Lower lobe of right lung (tissue), 2 donors: Measurements from ENCODE around the gene CLHC1. TPM values are rescaled to one million over a fixed set of nuclear protein-coding genes. Genes with fewer than 3 reads are reported as not detected.

ENCODE experiments used
- ATAC-seq, 2 donors: fragments of 200-7000 bp; cut with Tn5 transposase; one replicate each; pipeline ENCODE4 v1.9.1; 2020 to 2022; ENCODE audit warnings: mild to moderate bottlenecking in 2 of 2, moderate library complexity in 2 of 2
- DNase-seq: peaks from one replicate; pipeline ENCODE4 v3.0.0-alpha.2; 2020
- H3K27ac ChIP-seq: fragments of 200-600 bp; one replicate; pipeline ENCODE4 v1.8.0; 2022
- H3K27me3 ChIP-seq: fragments of 200-600 bp; one replicate; pipeline ENCODE4 v1.8.0; 2022; ENCODE audit warnings: low read depth
- H3K36me3 ChIP-seq: fragments of 200-600 bp; one replicate; pipeline ENCODE4 v1.8.0; 2022; ENCODE audit warnings: mild to moderate bottlenecking
- H3K4me1 ChIP-seq: fragments of 200-600 bp; one replicate; pipeline ENCODE4 v1.8.0; 2022
- H3K4me3 ChIP-seq: fragments of 200-600 bp; one replicate; pipeline ENCODE4 v1.8.0; 2022; ENCODE audit warnings: mild to moderate bottlenecking
- H3K9me3 ChIP-seq: fragments of 200-600 bp; one replicate; pipeline ENCODE4 v1.8.0; 2022
- intact Hi-C: fragments of 100-400 bp; cut with DNase I; formaldehyde crosslinking; loops from one replicate; pipeline ENCODE4 v1.11.0; 2022
- total RNA-seq: library from RNA; stranded (reverse); fragmentation: NEBNext Ultra II Directional; extraction: Animal tissue kit (Norgen Biotek cat#: 25700); gene quantifications from one replicate; pipeline ENCODE4 v1.2.1, GENCODE V29; 2021
- TF ChIP-seq, protein P1 (sequence below): fragments of 200-600 bp; IDR thresholded peaks from one replicate; pipeline ENCODE4 v1.8.0; 2022; ENCODE audit warnings: antibody characterized with exemption, mild to moderate bottlenecking
- donor health status: DM: no; HTN: yes; CAD: no; lungs with severe emphysema.

The CLHC1 gene
- total RNA-seq, 1 donor from 2014 or later, result 15.2 TPM

DNA sequence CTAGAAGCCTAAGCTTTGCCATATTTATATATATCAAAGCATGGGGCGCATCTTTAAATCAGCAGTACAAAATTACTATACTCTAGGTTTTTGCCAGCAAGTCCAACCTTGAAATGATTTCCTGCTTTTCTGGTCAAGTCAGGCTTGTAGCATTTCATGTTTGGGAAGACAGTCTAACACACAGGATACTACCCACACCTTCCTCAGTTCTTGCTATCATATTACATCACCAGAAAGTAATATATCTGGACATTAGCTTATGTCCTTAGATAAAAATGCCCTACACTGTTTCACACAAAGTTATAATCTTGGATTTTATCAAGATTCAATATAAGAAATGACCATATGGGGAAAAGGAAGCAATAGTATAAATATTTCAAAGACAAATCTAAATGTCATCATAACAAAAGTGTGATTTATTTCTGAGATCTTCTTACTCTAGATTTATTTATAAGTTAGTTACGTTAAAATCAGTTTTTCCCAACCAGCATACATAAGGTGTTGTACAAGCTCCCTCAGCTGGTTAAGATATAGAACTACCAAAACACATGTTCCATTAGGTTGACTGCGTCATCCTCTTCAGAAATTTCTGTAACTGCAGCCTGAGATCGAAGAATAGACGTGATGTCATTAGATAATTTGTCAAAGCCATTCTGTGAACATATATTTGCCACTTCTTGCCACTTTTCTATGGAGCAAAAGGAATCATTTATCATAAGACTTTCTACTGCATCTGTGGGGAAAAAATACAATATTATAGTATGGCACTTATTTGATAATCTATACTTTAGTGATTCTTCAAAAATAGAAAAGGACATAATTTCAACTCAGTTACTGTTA is 56.6 kb downstream of the CLHC1 start:
- Histone ChIP-seq H3K27me3 (no peaks in the 10 kb centered on the region), H3K4me3 (no peak overlapping the region), H3K27ac (no peak overlapping the region), H3K36me3 (no peaks in the 10 kb centered on the region), H3K9me3 (no peaks in the 10 kb centered on the region), H3K4me1 (peaks cover 7% of the 10 kb centered on the region)
- intact Hi-C loops, result loop anchor here (10.0 kb wide), 1 partner anchor 281 kb away; no protein-coding TSS in a partner anchor
- TF ChIP-seq, protein P1, sequence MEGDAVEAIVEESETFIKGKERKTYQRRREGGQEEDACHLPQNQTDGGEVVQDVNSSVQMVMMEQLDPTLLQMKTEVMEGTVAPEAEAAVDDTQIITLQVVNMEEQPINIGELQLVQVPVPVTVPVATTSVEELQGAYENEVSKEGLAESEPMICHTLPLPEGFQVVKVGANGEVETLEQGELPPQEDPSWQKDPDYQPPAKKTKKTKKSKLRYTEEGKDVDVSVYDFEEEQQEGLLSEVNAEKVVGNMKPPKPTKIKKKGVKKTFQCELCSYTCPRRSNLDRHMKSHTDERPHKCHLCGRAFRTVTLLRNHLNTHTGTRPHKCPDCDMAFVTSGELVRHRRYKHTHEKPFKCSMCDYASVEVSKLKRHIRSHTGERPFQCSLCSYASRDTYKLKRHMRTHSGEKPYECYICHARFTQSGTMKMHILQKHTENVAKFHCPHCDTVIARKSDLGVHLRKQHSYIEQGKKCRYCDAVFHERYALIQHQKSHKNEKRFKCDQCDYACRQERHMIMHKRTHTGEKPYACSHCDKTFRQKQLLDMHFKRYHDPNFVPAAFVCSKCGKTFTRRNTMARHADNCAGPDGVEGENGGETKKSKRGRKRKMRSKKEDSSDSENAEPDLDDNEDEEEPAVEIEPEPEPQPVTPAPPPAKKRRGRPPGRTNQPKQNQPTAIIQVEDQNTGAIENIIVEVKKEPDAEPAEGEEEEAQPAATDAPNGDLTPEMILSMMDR, result peak; percentile 69
- ATAC-seq, result peak; percentile 79 to 90
- DNase-seq, result no peak

DNA sequence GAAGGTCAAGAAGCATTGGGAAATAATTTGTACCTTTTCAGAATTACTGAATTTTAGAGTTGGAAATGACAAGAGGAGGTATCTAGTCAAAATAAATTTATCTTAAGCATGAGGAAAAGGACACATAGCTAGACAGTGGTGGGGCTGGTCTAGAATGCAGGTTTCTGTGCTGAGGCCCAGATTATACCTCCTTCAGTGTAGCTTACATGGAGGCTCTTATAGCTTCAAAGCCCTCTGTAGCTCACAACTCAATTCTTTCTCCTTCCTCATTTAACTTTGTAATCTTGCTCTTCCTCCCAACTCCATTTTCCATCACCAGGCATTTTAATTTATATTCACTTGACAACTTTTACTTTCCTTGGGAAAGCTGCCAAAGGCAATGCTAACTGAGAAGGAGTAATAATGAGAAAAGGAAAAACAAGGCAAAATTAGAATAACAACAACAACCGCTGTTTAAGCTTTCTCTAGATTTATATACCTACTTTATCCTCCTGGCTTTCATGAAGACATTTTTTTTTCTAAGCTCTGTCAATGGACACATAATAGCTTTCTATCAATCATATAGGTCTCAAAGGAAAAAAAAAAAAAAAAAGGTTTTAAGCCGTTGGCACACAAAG is 58.5 kb downstream of the CLHC1 start:
- H3K36me3 ChIP-seq, result no peaks in the 10 kb centered on the region

DNA sequence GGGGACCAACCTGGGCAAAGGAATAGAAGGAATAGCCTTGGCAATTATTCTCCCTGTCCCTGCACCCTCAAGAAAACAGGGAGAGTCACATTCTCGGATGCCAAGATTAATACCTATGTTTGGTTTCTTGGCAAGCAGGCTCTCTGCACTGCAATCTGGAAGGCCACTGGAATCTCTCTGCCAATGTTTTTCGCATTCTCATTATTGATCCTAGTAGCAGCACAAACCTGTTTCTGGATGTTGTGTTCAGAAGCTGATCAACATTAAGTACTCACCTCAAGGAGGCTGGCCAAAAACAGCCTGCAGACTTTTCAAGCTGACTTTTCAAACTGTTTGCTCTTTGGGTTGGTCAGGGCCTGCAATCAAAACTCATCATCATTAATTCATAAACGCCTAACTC is 62.2 kb downstream of the CLHC1 start:
- Histone ChIP-seq H3K36me3 (no peaks in the 10 kb centered on the region), H3K4me3 (no peak overlapping the region), H3K27me3 (no peaks in the 10 kb centered on the region), H3K27ac (no peak overlapping the region), H3K4me1 (peaks cover 35% of the 10 kb centered on the region), H3K9me3 (no peaks in the 10 kb centered on the region)
- intact Hi-C loops, result loop anchor here (10.0 kb wide), 1 partner anchor 275 kb away; no protein-coding TSS in a partner anchor
- TF ChIP-seq, protein P1, result no peak
- no peak for ATAC-seq
- no peak for DNase-seq

More for the DNA sequence above, 58.5 kb downstream of the CLHC1 start:
- ATAC-seq (no peak), DNase-seq (no peak)
- Histone ChIP-seq H3K27me3 (no peaks in the 10 kb centered on the region), H3K9me3 (no peaks in the 10 kb centered on the region), H3K4me3 (no peak overlapping the region), H3K4me1 (peaks cover 7% of the 10 kb centered on the region), H3K27ac (no peak overlapping the region)
- TF ChIP-seq, protein P1, result no peak
- intact Hi-C loops, result loop anchor here (10.0 kb wide), 1 partner anchor 279 kb away; no protein-coding TSS in a partner anchor

DNA sequence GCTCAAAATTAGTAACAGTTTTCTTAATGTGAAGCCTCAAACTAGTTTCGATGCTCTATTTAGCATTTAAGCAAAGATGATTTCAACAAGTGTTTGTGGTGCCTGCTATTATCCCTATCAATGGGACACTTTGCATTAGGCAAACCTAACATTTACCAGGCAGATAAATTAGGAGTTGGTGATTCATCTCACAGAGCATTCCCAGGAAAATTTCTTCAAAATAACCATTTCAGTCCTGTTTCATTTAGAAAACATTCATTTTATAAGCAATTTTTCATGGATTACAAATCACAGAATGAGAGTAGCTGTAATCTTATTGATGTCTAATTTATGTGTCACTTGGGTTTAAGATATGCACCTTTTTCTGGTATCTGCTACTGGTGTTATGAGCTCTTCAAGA is 62.7 kb downstream of the CLHC1 start:
- no peaks in the 10 kb centered on the region for H3K9me3 ChIP-seq
- no peak for ATAC-seq
- no peak overlapping the region for H3K27ac ChIP-seq
- no peak for DNase-seq
- intact Hi-C loops, result no loop called here
- H3K27me3 ChIP-seq, result no peaks in the 10 kb centered on the region
- no peak overlapping the region for H3K4me3 ChIP-seq
- no peaks in the 10 kb centered on the region for H3K36me3 ChIP-seq
- TF ChIP-seq, protein P1, result no peak
- H3K4me1 ChIP-seq, result peaks cover 40% of the 10 kb centered on the region

DNA sequence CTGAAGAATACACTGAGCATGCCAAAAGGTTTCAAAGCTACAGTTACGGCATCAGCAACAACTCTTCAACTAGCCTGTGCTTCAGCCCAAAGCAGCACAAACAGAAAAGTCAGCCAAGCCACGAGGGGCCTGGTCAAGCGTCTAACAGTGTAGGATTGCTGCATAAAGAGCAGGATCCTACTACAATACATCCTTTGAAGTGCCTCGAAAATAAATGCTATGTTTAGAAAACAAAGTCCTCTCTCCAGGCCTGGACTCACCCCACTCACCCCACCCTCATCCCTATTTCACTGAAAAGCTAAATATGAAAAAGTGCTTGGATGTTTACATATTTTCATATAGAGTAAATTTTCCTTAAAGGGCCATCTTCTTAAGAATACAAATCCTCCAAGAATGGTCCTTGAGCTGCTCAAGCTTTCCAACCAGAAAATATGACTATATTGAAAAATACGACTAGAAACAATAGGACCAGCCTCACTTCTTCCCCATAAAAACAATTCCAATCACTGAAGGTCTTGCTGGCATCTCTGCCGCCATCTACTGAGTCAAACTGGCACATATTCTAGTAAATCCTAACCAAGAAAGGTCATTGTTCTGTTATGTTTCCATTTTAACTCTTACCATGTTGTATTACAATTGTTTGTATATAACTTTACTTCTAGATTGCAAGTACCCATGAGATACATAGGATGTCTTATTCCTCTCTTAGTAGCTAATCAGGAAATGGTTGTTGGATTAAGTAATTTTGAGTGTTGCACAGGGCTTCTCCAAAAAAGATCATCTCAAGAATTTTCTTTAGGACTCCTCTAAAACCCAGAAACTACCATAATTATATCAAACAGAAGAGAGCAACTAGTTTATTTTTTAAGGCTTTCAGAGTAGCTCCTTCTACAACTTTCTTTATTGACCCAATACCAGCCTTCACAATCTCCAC is 63.6 kb downstream of the CLHC1 start:
- ATAC-seq (peak; percentile 66 to 78), DNase-seq (no peak)

More for the DNA sequence above, 63.6 kb downstream of the CLHC1 start:
- Histone ChIP-seq H3K27ac (no peak overlapping the region), H3K4me3 (no peak overlapping the region), H3K4me1 (peaks cover 48% of the 10 kb centered on the region), H3K36me3 (no peaks in the 10 kb centered on the region), H3K27me3 (no peaks in the 10 kb centered on the region), H3K9me3 (no peaks in the 10 kb centered on the region)
- TF ChIP-seq, protein P1, result peak; percentile 73
- intact Hi-C loops, result no loop called here
